ENCODE data around the gene CARD11. TPM values are rescaled to one million over a fixed set of nuclear protein-coding genes. Genes with fewer than 3 reads are reported as not detected.
"Not testable (repeated sequence)": the region's sequence is repeated elsewhere in the genome, so short reads cannot be mapped to it uniquely, and the experiment has no call there.

The CARD11 gene
- total and polyA plus RNA-seq, 2 experiments from 2014 or later: 17.7 to 29.0 TPM

DNA sequence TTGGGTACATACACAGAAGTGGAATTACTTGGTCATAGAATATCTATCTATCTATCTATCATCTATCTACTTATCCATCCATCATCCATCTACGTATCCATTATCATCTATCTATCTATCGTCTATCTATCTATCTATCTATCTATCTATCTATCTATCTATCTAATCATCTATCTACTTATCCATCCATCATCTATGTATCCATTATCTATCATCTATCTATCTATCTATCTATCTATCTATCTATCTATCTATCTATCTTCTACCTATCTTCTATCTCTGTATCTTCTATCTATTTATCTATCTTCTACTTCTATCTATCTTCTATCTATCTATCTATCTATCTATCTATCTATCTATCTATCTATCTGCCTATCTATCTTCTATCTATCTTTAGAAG, 123.2 kb downstream of the CARD11 start:
- H3K36me3 ChIP-seq (ENCODE audit: insufficient read depth); H3K9me3 Mint-ChIP-seq; H3K27ac Mint-ChIP-seq; H3K79me2 ChIP-seq (replicated peaks; ENCODE audit: insufficient read depth); H2AFZ ChIP-seq; H3K4me3 Mint-ChIP-seq; H3K27me3 Mint-ChIP-seq (ENCODE audit: insufficient read depth, low read depth, poor library complexity); DNase-seq (ENCODE audit: low spot score); H3K27me3 ChIP-seq (ENCODE audit: insufficient read depth); H3K9me2 ChIP-seq (ENCODE audit: insufficient read depth); H3K4me1 ChIP-seq (ENCODE audit: insufficient read depth); H3F3A ChIP-seq (replicated peaks; ENCODE audit: low read depth); H3K4me2 ChIP-seq; ATAC-seq; H3K27ac ChIP-seq (ENCODE audit: low read depth); H3K4me3 ChIP-seq; H3K4me1 Mint-ChIP-seq; H4K20me1 ChIP-seq (replicated peaks; ENCODE audit: insufficient read depth): not testable (repeated sequence)
- H3K36me3 Mint-ChIP-seq (ENCODE audit: low read depth): peaks cover 15% of the 10 kb centered on the region

DNA sequence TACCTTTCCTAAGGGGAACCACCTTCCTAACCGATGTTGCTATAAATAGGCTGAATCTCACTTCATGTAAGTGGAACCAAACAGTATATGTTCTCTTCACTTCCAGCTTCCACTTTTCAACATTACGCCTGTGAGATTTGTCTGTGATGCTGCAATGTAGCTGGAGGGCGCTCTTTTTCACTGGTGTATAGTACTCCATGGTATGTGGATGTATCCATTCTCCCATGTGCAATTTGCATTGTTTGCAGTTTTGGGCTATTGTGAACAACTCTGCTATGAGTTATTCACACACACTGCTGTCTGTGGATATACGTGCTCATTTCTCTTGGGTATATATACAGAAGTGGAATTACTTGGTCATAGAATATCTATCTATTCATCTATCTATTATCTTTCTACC, 123.6 kb downstream of the CARD11 start:
- H3F3A ChIP-seq (replicated peaks; ENCODE audit: low read depth): no peaks in the 10 kb centered on the region
- H3K4me1 ChIP-seq (ENCODE audit: insufficient read depth): no peaks in the 10 kb centered on the region
- ATAC-seq: no peak
- H3K36me3 ChIP-seq (ENCODE audit: insufficient read depth): no peaks in the 10 kb centered on the region
- no peak overlapping the region for H3K4me3 ChIP-seq
- H3K4me1 Mint-ChIP-seq: no peaks in the 10 kb centered on the region; the same call in 2 of the 3 replicates
- H3K36me3 Mint-ChIP-seq (ENCODE audit: low read depth): peaks cover 15% of the 10 kb centered on the region
- H3K79me2 ChIP-seq (replicated peaks; ENCODE audit: insufficient read depth): no peaks in the 10 kb centered on the region
- H3K27ac Mint-ChIP-seq: no peak overlapping the region
- H3K4me2 ChIP-seq: no peak overlapping the region
- H2AFZ ChIP-seq: no peak overlapping the region
- H3K9me3 Mint-ChIP-seq: peaks cover 2% of the 10 kb centered on the region; the same call in 2 of the 3 replicates
- H3K4me3 Mint-ChIP-seq: no peak overlapping the region
- no peaks in the 10 kb centered on the region for H3K27me3 ChIP-seq (ENCODE audit: insufficient read depth)
- no peak overlapping the region for H3K27ac ChIP-seq (ENCODE audit: low read depth)
- H3K9me2 ChIP-seq (ENCODE audit: insufficient read depth): no peaks in the 10 kb centered on the region
- H3K27me3 Mint-ChIP-seq (ENCODE audit: insufficient read depth, low read depth, poor library complexity): no peaks in the 10 kb centered on the region
- DNase-seq (ENCODE audit: low spot score): no peak
- no peaks in the 10 kb centered on the region for H4K20me1 ChIP-seq (replicated peaks; ENCODE audit: insufficient read depth)
- TF ChIP-seq STAT1 (IDR thresholded peaks at IDR 0.05; ENCODE audit: unreplicated experiment) (no peak), CTCF (conservative IDR thresholded peaks at IDR 0.05; ENCODE audit: low read depth in 2 of 2) (no peak), POLR2AphosphoS5 (IDR thresholded peaks at IDR 0.05; ENCODE audit: low read depth) (no peak), EZH2phosphoT487 (IDR thresholded peaks at IDR 0.05; ENCODE audit: unreplicated experiment) (no peak), CREB1 (CRISPR knock-in tag; IDR thresholded peaks at IDR 0.05; ENCODE audit: low read depth) (no peak), NANOG (IDR thresholded peaks at IDR 0.05; ENCODE audit: borderline replicate concordance) (no peak), EZH2 (IDR thresholded peaks at IDR 0.05; ENCODE audit: low read depth, unreplicated experiment) (no peak)
- TF ChIP-seq, protein P1, sequence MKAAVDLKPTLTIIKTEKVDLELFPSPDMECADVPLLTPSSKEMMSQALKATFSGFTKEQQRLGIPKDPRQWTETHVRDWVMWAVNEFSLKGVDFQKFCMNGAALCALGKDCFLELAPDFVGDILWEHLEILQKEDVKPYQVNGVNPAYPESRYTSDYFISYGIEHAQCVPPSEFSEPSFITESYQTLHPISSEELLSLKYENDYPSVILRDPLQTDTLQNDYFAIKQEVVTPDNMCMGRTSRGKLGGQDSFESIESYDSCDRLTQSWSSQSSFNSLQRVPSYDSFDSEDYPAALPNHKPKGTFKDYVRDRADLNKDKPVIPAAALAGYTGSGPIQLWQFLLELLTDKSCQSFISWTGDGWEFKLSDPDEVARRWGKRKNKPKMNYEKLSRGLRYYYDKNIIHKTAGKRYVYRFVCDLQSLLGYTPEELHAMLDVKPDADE (IDR thresholded peaks at IDR 0.05): no peak
- TF ChIP-seq, protein P2, sequence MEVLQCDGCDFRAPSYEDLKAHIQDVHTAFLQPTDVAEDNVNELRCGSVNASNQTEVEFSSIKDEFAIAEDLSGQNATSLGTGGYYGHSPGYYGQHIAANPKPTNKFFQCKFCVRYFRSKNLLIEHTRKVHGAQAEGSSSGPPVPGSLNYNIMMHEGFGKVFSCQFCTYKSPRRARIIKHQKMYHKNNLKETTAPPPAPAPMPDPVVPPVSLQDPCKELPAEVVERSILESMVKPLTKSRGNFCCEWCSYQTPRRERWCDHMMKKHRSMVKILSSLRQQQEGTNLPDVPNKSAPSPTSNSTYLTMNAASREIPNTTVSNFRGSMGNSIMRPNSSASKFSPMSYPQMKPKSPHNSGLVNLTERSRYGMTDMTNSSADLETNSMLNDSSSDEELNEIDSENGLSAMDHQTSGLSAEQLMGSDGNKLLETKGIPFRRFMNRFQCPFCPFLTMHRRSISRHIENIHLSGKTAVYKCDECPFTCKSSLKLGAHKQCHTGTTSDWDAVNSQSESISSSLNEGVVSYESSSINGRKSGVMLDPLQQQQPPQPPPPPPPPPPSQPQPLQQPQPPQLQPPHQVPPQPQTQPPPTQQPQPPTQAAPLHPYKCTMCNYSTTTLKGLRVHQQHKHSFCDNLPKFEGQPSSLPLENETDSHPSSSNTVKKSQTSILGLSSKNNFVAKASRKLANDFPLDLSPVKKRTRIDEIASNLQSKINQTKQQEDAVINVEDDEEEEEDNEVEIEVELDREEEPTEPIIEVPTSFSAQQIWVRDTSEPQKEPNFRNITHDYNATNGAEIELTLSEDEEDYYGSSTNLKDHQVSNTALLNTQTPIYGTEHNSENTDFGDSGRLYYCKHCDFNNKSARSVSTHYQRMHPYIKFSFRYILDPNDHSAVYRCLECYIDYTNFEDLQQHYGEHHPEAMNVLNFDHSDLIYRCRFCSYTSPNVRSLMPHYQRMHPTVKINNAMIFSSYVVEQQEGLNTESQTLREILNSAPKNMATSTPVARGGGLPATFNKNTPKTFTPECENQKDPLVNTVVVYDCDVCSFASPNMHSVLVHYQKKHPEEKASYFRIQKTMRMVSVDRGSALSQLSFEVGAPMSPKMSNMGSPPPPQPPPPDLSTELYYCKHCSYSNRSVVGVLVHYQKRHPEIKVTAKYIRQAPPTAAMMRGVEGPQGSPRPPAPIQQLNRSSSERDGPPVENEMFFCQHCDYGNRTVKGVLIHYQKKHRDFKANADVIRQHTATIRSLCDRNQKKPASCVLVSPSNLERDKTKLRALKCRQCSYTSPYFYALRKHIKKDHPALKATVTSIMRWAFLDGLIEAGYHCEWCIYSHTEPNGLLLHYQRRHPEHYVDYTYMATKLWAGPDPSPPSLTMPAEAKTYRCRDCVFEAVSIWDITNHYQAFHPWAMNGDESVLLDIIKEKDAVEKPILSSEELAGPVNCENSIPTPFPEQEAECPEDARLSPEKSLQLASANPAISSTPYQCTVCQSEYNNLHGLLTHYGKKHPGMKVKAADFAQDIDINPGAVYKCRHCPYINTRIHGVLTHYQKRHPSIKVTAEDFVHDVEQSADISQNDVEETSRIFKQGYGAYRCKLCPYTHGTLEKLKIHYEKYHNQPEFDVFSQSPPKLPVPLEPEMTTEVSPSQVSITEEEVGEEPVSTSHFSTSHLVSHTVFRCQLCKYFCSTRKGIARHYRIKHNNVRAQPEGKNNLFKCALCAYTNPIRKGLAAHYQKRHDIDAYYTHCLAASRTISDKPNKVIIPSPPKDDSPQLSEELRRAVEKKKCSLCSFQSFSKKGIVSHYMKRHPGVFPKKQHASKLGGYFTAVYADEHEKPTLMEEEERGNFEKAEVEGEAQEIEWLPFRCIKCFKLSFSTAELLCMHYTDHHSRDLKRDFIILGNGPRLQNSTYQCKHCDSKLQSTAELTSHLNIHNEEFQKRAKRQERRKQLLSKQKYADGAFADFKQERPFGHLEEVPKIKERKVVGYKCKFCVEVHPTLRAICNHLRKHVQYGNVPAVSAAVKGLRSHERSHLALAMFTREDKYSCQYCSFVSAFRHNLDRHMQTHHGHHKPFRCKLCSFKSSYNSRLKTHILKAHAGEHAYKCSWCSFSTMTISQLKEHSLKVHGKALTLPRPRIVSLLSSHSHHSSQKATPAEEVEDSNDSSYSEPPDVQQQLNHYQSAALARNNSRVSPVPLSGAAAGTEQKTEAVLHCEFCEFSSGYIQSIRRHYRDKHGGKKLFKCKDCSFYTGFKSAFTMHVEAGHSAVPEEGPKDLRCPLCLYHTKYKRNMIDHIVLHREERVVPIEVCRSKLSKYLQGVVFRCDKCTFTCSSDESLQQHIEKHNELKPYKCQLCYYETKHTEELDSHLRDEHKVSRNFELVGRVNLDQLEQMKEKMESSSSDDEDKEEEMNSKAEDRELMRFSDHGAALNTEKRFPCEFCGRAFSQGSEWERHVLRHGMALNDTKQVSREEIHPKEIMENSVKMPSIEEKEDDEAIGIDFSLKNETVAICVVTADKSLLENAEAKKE (CRISPR knock-in tag; IDR thresholded peaks at IDR 0.05): no peak
- TF ChIP-seq, protein P3, sequence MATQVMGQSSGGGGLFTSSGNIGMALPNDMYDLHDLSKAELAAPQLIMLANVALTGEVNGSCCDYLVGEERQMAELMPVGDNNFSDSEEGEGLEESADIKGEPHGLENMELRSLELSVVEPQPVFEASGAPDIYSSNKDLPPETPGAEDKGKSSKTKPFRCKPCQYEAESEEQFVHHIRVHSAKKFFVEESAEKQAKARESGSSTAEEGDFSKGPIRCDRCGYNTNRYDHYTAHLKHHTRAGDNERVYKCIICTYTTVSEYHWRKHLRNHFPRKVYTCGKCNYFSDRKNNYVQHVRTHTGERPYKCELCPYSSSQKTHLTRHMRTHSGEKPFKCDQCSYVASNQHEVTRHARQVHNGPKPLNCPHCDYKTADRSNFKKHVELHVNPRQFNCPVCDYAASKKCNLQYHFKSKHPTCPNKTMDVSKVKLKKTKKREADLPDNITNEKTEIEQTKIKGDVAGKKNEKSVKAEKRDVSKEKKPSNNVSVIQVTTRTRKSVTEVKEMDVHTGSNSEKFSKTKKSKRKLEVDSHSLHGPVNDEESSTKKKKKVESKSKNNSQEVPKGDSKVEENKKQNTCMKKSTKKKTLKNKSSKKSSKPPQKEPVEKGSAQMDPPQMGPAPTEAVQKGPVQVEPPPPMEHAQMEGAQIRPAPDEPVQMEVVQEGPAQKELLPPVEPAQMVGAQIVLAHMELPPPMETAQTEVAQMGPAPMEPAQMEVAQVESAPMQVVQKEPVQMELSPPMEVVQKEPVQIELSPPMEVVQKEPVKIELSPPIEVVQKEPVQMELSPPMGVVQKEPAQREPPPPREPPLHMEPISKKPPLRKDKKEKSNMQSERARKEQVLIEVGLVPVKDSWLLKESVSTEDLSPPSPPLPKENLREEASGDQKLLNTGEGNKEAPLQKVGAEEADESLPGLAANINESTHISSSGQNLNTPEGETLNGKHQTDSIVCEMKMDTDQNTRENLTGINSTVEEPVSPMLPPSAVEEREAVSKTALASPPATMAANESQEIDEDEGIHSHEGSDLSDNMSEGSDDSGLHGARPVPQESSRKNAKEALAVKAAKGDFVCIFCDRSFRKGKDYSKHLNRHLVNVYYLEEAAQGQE (IDR thresholded peaks at IDR 0.05; ENCODE audit: unreplicated experiment): no peak
